Left forelimb (tissue), 1 donor: Measurements from ENCODE around the gene EXOC4.

ENCODE experiments used
- DNase-seq: peaks from one replicate; pipeline ENCODE4 v3.0.0-alpha.2; 2018; ENCODE audit warnings: low spot score

EXOC4 gene

DNA sequence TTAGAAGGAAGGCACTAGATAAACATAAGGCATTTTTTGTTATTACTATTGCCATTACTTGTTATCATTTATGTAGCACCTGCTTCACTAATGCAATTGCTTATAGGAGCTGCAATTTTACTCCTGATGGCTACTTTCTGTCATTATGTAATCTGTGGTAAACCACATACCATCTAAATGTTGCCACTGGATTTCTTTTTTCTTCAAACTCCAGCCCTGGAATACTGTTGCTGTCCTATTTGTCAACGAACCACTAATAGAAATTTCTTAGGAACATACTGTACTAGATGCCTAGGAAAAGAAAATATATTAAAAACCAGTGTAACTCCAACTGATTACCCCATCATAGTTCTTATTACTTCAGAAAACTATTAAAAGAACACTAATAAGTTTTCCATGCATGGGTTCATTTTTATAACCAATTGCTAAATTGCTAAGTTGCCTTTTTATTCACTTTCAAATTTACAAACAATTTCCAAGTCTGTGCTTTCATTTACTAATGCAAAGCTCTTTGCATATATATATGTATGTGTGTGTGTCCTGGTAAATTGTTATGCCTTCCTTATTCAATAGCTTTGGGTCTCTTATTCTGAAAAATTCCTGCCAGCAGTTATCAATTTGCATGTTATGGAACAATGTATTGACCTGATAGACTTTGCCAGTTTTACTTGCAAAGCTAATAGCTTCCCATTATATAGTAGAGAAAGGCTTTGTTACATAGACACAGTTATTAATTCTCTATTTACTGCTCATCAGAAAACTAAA lies 287.4 kb downstream of the EXOC4 start:
- no peak for DNase-seq

DNA sequence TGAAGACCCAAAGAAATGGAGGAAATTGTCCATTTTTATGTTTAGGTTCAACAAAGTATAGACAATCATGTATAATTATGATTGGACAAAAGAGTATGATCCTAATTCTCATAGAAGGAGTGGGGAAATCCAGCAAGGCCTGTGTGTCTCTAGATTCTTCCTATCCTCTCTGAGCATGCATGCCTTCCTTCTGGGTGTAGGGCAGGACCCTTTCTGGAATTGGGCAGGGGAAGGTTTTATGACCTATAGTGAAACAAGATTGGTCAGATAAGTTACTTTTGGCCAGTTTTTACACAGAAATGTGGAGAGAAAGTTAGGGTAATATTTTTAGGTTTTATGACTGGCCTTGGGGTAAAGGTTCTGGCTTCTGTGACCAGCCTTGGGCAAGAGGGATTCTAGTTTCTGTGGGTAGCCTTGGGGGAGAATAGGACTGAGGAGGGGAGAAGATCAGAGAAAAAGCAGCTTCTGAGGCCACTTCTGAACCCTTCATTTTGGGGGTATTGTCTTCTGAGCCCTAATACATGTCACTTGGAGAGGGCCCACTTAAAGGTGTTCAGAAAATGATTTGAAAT lies 289.4 kb downstream of the EXOC4 start:
- no peak for DNase-seq

DNA sequence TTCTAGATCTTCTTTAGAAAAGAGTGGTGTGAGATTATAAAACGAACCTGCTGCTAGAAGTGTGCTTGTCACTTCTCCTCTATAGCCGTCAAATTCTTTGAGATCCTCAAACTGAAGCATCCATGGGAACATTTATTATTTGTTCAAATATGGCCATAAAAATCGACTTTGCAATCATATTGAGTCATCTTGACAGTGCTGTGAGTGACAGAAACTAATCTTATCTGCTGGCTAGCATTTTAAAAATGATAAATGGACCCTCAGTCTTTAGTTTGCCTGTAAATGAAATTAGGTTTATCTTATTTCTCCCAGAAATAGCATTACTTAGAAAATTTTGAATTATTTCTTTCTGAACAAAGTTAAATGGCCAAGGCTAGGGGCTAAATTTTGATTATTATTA lies 290.8 kb downstream of the EXOC4 start:
- DNase-seq = no peak

DNA sequence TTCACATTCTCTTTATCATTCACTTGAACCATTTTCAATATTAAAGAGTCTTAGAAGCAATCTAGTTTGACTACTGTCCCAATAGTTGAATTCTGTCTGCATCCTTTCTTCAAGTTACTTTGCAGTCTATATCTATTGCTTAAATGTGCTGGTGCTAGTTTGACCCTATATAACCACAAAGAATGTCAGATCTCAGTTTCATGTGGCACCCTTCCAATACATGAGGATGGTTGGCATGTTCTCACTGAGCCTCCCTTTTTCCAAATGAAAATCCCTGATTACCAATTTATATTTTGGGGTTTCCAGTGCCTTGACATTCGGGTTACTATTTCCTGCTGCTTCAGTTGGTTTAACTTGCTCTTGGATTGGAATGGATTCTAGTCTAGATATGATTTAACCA lies 292.7 kb downstream of the EXOC4 start:
- no peak for DNase-seq

DNA sequence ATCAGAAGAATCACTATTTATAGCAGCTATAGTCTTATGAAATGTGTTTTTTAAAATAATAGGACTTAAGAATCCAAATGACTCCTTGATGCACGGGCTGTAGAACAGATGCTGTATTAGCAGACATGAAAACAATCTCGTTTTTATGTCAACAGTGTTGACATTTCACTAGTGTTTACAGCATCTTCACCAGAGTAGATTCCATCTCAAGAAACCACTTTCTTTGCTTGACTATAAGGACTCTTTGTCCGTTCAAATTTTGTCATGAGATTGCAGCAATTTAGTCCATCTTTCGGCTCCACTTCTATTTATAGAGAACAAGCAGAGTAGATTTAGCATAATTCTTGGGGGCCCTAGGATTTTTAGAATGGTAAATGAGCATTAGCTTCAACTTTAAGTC lies 295.1 kb downstream of the EXOC4 start:
- no peak for DNase-seq

DNA sequence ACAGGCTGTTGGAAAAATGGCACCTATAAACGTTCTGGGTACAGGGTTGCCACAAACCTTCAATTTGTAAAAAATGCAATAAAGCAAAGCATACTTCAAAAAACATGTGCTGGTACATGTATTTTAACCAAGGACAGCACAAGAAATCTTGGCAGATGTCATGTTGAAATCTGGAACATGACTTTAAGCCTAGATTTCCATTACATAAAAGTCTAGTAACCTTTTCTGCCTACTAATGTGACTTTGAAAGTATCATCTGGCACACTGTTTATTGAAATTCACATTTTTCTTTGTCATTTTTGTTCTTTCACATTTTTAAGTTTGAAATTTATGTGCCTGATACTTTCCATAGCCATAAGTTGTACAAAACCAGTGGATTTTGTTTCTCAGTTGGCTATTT lies 296.8 kb downstream of the EXOC4 start:
- DNase-seq = no peak

DNA sequence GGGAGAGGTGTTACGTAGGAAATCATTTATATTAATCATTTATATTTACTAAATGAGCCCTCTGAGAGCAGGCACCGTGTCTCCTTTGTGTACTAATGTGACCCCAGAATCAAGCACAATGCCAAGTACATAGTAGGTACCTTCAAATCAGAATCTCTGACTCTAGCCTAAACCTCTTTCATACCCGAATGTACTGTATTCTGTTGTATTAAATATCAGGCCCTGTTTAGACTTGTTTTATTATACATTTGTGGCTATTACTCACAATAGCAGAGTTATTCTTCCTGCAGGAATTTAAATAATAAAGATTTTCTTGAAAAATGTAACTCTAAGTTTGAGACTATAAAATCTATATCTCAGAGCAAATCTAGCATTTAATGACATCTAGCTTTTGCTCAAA lies 297.3 kb downstream of the EXOC4 start:
- DNase-seq = no peak

DNA sequence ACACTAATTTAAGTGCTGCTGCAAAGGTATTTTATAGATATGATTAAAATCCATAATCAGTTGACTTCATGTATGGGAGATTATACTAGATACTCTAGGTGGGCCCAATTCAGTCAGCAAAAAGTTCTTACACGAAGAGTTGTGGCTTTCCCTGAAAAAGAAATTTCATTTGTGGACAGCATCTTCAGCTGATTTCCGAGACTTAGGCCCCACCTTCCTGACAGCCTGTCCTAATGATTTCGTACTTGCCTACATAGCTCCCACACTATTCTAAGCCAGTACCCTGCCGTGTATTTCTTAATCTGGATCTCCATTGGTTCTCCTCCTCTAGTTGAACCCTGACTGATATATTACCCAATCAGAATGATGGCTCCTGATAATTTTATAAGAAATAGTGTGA lies 297.9 kb downstream of the EXOC4 start:
- DNase-seq = no peak

DNA sequence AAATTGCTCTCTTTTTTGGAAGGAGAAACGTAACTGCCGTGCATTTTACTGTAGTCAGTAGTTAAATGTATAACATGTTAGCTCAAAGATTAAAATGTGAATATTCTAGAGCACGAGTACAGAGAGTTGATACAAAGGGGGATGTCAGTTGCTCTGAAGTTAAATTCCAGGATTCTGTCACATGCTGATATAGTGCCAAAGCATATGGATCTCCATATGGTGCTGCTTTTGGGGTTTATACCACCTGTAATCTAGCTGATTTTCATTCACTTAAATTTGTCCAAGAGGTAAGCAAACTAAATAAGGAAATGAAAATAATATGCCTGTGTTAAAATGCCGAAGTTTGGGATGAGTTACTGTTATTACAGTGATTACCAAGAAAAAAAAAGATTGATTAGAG lies 298.6 kb downstream of the EXOC4 start:
- DNase-seq = no peak

DNA sequence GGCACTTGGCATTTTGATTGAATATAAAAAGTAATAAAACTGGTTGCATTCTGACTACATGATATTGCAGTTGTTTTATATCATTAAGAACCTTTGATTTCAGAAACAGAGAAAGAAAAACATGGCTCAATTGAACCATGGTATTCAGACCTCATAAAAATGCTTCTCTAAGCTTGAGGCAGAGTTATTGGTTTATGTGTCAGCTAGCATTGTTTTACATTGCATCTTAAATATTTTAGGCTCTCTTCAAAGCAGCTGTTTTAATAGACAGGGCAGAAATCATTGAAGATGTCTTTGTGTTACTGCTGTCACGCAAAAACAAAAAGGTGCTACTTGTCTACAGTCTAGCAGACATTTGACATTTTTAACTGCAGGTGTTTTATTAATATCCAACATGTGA lies 299.2 kb downstream of the EXOC4 start:
- no peak for DNase-seq

DNA sequence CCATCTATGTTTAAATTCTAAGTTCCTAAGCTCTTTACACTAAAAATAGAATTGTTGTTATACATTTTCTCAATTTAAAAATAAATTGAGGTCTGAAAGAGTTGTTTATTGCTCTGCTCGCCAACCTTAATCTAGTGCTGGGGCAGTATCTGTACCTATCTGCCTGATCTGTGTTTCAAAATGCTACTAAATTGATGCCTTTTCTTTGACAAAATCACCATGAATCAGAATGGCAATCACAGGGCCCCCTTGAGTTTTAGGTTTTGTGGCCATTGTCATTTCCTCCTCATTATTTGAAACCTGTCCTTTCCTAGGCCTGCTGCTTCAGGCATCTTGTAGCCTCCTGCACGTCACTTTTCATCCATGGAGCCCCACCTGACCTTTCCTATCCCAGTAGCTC lies 301.5 kb downstream of the EXOC4 start:
- no peak for DNase-seq

DNA sequence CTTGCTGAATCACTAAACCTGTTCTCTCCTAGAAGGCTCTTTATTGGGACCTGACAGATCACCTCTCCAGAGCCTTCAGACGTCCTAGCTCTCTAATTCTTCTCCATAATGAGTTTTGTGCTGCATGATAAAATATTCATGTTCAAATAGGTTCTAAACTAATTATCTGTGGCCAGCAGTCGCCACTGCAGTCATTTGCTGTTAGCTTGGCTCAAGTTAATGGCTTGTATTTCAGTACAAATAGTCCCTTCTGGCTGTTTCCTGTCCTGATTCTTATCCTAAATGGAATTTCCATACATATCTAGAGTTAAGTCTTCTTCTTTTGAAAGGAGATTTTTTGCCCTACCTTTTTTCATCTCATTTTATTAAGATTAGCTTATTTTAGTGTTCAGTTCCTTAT lies 303.2 kb downstream of the EXOC4 start:
- no peak for DNase-seq

DNA sequence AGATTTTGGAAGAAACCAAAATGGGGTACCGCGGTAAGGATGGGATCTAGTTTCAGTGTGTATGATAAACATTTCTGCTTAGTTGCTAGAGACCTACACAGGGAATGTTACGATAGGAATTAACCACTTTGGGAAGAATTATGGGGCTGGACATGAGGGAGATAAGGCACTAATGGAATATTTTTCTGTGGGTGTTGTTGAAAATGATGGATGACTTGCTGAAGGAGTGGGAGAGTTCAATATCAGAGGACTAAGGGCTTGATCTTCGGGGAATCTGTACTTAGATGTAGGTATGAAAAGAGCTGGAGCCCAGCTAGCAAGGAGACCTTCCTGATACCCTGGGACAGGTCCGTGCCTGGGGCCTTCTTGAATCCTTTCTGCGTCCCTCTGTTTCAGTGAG lies 303.7 kb downstream of the EXOC4 start:
- no peak for DNase-seq

DNA sequence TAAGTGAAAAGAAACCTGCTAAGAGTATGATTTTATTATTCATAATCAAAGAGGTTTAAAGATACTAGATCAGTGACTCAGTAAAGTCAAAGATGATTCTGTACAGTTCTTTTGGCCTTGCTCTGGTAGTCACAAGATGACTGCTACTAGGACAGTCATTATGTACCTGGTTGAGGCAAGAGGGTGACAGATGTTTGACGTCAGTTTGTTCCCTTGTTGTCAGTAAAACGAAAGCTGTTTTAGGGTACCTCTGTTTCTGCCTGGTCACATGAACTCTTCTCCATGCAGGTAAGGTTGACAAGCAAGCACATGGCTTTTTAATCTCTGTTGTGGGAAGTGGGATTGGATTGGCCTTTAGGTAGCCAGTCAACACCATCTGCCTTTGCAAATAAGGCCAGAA lies 308.0 kb downstream of the EXOC4 start:
- DNase-seq = no peak

DNA sequence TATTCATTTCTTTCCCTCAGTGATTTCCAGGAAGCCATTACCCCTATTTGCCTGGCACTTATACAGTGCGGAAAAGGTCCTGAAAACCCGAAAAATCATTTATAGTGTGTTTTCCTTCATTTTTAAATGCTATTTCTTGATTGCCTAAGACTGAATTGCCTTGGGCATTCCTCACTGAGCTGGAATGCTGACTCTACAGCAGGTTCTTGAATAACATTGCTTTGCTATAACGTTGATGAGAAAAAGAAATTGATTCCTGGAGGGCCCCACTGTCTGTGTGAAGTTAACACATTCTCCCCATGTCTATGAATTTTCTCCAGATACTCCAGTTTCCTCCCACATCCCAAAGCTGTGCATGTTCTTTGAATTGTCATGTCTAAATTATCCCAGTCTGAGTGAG lies 308.5 kb downstream of the EXOC4 start:
- DNase-seq = no peak

DNA sequence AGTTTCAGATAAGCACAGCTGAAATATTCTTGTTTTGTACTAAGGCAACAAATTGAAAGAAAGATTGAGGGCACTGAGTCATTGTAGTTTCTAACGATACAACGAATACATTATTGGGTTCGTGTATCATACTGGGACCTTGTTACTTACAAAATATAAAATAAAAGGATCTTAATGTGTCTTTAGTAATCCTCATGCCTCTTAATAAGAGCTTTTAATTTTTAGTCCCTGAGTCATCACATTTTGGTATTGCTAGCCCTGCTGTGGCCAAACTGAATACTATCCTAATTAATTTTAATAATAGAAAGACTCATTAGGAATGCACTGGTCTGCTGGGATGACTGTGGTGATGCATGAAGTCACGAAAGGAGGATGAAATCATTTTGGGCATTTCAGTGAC lies 309.7 kb downstream of the EXOC4 start:
- DNase-seq = no peak

DNA sequence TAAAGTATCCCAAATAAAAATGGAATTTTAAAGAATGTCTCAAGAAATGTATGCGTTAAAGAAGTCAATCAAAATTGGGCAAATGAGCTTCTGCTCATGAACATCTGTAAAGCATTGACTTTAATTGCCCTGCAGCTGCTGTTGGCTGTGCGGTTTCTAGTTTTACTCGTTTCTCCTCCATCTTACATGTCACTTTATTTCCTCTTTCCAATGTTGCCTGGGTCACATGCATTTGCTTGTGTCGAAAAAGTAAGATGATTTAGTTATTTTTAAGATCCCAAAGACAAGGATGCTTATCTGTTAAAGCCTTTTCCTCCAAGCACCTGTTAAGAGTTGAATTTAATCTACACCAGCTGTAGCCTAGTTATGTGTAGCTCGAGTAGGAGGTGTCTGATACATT lies 310.4 kb downstream of the EXOC4 start:
- no peak for DNase-seq

DNA sequence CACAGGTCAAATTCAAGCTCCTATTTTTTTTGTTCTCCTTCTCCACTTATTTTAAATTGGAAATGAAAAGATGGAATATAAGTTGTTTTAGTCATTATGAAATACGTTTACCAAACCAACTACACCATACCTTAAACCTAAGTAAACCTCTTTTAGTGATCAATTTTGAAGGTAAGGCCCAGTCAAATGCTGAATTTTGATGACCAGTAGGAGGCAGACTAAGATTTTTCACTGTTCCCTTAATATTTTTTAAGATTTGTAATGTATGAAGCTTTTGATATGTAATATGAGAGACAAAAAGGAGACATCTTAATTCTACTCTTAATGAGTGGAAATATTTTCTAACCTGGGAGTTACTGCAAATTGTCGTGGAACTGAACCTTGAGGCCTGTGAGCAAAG lies 311.6 kb downstream of the EXOC4 start:
- DNase-seq = no peak

DNA sequence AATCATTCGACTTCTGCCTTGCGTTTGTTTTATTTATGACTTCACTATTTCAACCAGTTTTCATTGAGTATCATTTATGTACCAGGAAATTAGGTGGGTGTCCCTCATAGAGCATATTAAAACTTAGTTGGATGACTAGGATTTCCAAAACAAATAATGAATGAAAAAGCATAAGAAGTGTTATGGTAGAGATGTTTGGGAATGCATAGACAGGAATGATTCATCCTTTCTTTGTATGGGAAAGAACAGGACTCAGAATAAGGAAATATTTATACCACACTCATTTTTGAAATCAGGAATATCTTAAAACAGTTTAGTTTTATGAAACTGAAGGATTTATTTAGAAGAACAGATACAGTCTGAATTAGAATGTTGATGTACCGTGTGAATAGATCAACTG lies 315.7 kb downstream of the EXOC4 start:
- no peak for DNase-seq

DNA sequence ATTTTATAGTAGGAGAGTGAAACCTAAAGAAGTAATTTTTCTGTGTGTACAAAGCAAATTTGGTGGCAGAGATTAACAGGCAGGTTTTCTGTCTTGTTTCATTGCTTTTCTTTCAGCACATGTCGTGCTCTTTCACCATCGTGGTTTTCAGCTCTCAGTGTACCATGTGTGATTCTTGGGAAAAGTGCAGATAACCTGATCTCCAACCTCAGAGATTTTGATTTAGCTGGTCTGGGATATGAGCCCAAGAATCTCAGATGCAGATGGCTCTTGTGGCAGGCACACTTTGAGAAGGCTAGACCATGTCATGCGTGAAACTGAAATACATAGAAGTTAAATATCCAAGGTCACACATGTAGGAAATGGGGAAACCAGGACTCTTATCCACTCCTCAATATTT lies 317.4 kb downstream of the EXOC4 start:
- DNase-seq = no peak

DNA sequence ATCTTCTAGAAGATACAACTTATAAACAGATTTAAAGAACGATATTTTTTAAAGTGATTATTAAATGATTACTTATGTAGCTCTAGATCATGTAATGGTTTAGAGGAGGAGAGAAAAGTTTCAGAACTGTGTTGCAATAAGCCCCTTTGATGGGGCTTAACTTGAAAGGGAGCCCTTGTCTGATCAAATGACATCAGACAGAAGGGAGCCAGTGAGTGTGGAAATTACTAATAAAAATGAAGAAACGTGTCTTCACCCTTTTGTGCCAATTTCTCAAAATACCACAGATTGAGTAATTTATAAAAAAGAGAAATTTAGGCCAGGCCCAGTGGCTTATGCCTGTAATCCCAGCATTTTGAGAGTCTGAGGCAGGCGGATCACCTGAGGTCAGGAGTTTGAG lies 318.2 kb downstream of the EXOC4 start:
- DNase-seq = no peak

DNA sequence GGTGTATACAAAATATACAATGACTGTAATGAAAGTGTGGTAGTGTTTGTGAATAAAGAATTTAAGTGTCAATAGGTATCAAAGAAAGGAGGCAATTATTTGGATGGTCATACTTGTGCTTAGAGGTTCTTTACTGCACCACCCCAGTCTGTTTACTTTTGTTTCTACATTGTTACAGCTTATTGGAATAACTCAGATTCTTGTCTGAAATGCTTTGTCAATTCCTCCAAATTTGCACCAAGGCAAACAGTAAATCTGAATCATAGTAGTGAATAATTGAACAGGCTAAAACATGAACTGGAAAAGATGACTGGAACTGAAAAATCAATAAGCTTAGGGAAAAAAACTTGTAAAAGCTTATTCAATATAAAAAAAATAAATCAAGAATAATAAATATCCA lies 319.2 kb downstream of the EXOC4 start:
- no peak for DNase-seq

DNA sequence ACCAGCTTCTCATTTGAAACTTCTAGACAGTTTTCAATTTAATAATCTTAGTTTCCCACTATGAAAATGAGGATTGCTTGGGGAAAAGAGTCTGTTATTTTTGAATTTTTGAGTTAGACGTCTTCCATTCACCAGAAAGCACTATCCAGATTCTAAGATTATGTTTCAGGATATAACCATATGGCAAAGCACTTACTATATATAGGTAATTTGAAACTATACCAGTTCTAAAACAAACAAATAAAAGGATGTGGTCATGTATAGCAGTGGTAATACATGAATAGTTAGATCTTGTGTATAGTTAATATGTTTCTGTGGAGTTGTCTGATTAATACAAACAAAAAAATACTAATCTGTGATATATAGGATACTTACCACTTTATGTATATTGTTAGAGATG lies 320.0 kb downstream of the EXOC4 start:
- DNase-seq = no peak

DNA sequence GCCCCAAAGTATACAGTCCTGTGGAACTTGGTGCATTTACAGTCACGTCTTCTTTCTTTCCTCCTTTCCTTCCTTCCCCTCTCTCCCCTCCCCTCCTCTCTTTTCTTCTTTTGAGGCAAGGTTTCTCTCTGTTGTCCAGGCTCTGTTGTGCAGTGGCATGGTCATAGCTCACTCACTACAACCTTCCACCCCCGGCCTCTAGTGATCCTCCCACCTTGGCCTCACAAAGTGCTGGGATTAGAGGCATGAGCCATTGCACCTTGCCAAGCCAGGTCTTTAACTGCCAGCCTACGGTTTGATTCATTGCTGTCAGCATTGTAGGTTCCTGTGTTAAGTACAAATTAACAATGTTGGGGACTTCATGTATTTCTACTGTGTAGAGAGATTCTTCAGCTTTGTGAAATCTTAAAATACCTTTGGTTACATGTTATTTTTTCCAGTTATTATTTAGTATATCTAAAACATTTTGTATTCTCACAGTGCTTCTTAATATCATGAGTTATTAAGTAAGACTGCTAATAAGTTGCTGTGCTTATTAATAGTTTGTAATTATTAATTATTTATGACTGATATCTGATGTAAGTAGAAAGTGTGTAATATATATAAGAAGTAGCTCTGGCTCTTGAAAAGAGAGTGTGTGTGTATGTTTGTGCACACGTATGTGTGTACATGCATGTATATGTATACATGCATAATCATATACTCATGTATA lies 320.8 kb downstream of the EXOC4 start:
- no peak for DNase-seq
